HG02759 (cell line): ENCODE data around the gene SLC35F3.
"Not testable (repeated sequence)": the region's sequence is repeated elsewhere in the genome, so short reads cannot be mapped to it uniquely, and the experiment has no call there.

Experiments
- ATAC-seq: cut with Tn5 transposase; IDR thresholded peaks from one replicate; pipeline ENCODE4 v1.9.1; 2021; ENCODE audit warnings: mild to moderate bottlenecking, moderate library complexity; ENCODE audit not compliant: unreplicated experiment

The SLC35F3 gene

DNA sequence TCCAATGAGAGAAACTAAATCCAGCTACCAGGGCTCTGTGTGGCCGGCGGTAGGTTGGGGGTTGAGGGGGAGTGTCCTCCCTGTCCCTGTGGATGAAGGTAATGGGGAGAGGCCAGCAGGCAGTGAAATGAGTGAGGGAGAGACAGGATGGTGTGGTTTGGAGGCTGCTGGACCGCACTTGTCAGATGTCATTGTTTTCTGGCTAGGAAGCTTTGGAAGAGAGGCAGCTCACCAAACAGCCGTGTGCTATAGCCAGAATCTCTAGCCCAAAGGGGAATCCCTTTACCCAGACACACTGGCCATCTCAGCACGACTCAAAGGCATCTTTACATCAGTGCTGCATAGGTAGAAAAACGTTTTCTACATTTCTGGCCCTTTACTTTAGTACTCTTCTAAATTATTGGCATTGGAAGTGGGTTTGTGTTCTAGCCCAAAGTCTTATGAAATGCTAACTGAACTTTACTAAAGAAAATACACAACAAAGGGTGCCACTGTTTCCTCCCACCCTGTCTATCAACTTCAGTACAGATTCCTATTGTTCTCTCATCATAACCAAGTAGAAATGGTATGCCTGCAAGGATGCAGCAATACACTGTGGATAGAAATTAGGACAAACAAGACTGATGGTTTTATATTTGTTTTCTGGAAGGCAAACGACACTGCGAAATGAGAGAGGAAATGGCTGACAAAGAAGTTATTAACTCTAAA lies 372.8 kb downstream of the SLC35F3 start:
- ATAC-seq, result no peak

DNA sequence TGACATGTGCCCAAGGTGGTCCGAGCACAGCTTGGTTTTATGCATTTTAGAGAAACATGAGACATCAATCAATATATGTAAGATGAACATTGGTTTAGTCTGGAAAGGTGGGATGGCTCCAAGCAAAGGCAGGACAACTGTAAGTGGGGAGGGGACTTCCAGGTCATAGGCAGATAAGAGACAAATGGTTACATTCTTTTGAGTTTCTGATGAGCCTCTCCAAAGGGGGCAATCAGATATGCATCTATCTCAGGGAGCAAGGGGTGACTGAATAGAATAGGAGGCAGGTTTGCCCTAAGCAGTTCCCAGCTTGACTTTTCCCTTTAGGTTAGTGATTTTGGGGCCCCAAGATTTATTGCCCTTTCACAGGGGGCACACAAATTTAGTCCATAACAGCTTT lies 374.5 kb downstream of the SLC35F3 start:
- no peak for ATAC-seq

DNA sequence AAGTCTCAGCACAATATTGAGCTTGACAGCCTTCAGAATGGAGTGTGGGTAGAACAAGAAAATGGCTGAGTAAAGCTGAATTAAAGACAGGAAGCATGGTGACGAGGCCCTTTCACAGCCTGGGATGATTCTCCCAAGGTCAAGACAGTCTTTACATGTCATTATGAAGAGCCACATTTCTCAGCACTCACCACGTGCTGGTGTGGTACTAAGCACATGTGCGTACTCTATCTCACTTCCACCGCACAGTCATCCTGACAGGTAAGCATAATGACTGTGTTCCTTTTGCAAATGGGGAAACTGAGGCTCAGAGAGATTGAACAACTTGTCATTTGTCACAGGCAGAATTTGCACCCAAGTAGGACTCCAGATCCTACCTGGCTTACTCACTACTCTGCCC lies 376.0 kb downstream of the SLC35F3 start:
- no peak for ATAC-seq

DNA sequence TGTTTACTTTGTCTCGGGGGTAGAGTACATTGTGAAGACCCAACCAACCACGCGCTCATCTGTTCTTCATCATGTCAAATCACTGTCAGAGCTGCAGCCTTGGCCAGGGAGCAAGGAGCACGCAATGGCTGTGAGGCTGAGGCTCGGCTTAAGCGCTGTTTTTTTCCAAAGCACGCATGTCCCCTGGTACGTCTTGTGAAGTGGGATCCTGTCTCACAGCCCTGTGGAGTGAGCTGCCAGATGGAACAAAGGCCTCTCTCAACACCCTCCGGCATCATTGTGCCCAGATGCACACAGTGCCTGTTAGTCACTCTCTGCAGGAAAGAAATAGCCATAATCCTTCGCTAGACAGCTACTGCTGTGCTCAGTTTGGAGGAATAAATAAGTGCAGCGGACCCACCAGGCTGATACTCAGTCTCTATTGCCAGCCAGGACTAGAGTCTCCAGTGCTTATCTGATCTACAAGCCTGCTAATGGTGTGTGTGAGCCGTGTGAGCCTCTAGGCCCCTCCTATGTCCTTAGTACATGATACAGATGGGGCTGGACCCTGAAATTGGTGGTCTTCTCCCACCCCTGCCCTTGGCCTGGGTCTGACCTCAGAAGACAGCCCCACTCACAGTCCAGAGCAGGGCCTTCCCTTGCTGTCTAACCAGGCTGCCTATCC lies 377.5 kb downstream of the SLC35F3 start:
- no peak for ATAC-seq

DNA sequence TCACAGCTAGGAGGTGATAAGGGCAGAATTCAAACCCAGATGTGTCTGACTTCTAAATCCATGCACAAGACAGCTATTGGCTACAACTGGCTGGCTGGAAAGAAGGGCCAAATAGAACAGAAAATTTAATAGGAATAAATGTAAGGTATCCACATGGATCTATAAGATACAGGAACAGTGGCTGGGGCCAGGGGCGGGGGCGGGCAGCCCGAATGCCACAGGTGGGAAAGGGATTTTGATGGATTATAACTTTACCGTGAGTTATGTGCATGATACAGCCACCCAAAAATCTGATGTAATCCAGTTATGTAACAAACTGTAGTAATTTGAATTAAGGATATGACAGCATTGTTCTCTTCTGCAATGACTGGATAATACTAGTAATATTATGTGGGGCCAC lies 381.7 kb downstream of the SLC35F3 start:
- ATAC-seq, result no peak

DNA sequence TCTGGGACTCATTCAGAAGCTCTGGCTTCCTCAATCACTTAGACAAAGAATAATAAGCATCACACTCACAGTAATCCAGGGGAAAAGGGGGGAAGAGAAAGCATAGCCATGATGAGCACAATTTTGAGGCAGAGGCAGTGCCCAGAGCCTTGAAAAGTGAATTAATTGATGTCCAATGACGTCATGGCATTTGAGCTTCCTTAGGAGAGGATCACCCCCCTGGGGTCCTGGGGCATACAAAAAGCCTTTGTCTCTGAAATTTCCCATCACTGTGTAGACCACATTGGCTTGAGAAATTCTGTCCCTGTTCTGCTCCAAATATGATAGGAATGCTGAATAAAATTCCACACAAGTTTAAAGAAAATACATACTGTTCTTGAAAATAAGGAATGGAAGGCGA lies 384.5 kb downstream of the SLC35F3 start:
- no peak for ATAC-seq

DNA sequence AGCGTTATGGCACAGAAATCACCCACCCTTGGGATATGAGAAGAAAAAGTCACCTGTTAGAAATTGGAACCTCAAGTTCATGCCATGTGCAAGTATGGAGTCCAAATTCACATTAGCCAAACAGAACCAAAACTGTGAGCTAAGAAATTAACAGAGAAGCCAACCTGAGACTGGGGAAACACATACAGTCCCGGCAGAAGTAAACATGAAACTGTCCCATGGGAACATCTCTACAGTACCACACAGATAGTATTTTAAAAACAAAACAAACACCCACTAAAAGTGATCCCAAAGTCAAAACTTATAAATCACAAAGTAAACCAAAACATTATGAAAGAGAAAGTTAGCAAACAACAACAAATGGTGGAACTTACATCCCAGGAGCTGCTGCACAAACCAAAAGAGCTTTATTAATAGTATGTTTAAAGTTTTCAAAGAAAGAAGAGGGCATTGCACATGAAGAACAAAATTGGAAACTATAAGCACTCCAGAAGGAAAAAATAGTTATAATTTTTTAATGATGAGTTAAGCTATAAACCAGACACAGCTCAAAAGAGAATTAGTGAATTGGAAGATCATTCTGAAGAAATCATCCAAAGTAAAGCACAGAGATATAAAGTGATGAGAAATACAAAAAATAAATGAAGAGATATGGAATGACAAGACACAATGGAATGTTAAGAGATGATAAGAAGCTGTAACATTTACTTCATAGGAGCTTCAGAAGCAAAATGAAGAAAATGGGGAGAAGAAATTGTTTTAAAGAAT lies 385.2 kb downstream of the SLC35F3 start:
- ATAC-seq, result no peak

DNA sequence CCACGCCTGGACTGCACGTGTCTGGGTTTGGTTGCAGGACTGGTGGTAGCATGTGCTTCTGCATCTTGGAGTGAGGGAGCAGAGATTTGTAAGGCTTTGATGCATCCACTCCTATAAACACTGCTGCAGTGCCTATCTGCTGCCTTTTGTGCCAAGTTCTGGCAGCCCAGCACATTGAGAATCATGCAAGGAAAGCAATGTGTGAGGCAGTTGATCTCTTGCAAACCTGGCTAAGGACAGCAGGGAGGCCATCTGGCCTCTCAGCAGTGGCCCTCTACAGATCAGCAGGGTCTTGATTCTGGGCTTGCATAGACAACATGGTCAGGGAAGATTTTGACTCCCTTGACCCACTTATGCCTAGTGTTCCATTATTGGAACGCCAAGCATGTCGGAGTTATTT lies 387.5 kb downstream of the SLC35F3 start:
- no peak for ATAC-seq

DNA sequence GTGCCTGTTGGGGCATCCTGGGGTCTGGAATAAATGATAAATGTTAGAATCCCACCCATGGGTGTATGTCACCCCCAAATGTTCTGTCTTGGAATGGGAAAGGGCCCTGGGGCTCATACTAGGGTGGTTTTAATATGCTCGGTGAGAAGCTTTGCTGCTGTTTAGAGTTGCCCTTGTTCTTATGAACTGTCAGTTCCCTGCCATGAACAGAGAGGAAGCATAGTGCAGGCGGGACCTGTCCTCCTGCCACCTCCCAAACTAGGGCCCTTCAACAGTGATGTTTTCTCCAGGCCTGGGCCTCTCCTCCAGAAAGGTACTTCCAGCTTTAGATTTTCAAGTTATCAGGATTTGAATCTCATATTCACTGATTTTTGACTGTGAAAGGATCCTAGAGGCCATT lies 388.1 kb downstream of the SLC35F3 start:
- ATAC-seq, result no peak

DNA sequence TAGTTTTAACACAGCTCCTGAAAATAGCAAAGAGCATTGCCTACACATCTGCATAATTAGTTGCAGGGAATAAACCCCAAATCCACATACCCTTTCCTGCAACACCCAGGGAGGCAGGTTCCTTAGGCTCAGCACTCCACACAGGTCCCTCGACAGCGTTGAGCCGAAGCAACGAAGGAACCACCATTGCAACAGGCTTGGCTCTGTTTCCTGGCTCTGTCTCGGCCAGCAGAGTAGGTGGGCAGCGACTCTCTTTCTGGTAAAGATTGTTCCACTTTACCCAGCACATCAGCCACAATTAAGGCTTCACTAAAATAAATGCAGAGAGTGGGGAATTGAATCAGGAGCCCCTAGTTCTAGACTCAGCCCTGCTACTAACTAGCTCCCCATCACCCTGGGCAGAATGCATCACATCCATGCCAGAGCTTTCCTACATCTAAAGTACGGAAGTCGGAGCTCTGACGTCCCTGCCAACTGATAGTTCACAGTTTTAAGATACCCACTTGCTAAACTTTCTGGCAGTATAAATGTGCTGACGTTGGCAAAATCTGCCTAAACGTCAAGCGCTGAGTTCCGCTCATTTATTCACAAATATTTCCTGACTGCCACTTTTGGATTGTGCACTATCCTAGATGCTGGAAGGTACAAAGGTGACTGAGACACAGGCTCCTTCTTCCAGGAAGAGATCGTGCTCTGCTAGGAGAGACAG lies 389.8 kb downstream of the SLC35F3 start:
- no peak for ATAC-seq

DNA sequence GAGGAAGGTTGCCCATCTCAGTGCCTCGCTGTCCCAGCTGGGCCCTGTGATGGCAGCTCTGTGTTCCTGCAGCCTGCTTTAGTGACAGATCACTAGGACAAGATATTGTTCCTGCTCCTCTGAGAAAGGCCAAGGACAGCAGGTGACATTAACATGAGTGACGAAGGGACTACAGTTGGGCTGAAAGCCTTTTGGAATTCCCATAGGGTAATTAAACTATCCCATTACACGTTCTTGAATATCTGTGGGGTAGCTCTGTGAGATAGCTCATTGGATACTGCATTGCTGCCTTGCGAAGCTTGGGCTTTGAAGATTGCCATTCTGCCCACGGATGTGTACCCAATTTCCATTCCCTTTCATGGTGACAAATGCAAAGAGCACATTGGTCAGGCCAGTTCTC lies 390.6 kb downstream of the SLC35F3 start:
- ATAC-seq, result no peak

DNA sequence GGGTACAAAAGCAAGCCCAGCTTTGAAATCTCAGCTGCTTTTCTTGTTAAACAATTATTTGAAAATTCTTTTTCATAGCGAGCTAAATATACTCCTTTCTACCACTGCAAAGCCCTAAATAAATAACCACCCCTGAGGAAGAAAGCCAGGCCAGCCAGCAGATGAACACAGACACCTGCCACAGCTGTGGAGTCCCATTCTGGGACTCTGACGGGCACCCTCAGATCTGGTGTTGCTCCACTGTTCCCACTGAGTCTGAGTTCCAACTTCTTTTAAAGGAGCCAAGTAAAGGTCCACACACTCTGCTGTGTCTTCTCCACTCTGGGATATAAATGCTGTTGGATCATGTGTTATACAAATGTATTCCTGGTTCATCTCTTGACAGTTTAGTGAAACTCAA lies 391.1 kb downstream of the SLC35F3 start:
- ATAC-seq, result no peak

DNA sequence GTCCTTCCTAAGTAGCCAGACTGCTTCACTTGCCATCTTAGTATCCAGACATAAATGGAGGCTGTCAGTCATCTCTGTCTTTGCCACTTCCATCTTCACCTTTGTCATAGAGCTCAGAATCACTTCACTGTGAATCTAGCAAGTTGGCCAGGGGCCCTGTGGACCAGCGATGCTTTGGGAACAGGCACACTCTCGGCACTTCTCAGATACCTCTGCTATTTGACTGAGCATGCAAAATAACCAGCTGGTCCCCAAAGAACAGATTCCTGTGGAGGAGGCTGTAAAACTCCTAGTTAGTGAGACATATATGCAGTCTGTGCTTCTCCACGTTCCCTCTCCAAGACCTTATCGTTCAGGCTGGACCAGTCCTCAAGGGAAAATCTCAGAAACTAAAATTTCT lies 392.0 kb downstream of the SLC35F3 start:
- ATAC-seq, result no peak

DNA sequence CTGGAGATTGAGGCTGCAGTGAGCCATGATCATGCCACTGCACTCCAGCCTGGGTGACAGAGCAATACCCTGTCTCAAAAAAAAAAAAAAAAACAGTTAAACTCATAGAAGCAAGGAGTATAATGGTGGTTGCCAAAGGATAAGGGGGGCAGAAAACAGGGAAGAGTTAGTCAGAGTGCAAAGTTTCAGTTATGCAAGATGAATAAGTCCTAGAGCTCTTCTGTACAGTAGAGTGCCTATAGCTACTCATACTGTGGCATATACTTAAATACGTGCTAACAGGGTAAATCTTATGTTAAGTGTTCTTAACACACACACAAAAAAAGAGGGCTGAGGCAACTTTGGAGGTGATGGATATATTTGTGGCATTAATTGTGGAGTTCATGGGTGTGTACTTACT lies 393.2 kb downstream of the SLC35F3 start:
- ATAC-seq, result no peak

DNA sequence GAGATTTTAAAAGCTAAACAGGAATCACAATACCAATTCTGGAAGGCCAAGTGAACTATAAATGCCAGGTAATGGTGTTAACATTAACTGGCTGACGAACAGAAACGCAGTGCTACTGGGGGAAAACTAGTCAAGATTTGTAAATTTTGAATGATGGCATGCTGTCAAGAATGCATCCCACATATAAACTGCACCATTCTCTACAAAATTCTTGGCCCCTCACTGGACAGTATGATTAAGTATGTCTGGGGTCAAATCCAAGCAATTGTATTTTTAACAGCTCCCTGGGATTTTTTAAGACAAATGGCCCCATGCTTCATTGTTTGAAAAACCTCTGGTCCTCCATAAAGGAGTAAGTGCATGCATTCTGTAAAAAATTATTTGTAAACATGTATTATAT lies 395.6 kb downstream of the SLC35F3 start:
- ATAC-seq, result no peak

DNA sequence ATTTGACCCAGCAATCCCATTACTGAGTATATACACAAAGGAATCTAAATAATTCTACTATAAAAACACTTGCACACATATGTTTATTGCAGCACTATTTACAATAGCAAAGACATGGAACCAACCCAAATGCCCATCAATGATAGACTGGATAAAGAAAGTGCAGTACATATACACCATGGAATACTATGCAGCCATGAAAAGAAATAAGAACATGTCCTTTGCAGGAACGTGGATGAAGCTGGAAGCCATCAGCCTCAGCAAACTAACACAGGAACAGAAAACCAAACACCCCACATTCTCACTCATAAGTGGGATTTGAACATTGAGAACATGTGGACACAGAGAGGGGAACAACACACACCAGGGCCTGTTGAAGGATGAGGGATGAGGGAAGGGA lies 397.2 kb downstream of the SLC35F3 start:
- not testable (repeated sequence) for ATAC-seq

DNA sequence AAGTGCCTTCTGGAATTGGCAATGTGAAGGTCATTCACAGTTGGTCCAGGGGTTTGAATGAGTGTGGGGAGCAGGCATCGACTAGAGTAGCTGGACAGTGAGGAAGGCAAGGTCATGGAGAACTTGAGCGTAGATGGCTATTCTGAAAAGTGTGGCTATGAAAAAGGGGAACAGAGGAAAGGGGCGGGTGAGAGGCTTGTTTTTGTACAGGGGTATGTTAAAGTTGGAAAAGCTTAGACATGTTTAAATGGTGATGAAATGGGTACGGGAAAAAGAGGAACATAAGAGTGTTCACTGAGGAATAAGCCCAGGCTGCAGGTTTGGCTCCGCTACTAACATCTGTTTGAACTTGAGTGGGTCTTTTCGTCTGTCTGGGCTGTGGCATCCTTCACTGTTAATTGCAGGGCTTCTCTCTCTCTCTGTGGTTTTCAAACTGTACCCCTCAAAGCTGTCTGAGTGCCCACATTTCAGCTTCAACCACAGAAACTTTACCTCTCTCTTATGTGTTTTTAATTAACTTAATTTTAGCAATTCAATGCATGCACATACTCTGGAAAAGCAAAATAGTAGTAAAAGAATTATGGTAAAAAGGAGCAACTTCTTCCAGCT lies 398.0 kb downstream of the SLC35F3 start:
- ATAC-seq, result no peak

DNA sequence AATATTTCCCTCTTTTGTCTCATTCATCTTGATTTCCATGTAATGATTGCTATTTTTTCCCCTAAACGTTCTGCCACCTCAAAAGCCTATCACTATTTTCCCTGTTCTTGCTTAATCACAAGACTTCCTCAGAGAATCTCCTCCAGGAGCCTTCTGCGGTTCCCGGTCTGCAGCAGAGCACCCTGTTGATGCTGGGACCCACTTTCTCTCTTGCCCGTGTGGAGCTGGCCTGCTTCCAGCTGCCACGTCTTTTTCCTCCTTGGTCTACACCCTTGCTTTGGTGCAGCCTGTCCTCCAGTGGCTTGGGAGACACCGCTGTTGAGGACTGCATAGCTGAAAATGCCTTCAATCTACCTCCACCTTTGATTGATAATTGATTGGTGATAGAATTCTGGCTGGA lies 398.8 kb downstream of the SLC35F3 start:
- no peak for ATAC-seq

DNA sequence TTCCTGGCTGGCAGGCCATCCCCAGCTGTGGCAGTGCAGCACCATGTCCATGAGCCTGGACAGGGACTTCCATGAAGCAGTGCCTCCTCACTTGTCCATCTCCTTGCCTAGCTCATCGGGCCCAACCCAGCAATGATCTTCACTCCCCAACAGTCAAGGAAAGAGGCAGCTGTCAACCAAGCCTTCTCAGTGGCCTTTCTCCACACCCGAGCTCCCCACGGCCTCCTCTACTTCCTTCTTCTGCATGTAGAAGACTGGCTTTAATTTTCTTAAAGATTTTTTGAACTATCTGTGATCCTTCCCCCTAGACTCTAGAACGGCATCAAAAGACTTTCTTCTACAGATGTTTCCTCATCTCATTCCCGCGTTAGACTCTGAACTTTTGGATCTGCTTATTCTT lies 403.2 kb downstream of the SLC35F3 start:
- ATAC-seq, result no peak

DNA sequence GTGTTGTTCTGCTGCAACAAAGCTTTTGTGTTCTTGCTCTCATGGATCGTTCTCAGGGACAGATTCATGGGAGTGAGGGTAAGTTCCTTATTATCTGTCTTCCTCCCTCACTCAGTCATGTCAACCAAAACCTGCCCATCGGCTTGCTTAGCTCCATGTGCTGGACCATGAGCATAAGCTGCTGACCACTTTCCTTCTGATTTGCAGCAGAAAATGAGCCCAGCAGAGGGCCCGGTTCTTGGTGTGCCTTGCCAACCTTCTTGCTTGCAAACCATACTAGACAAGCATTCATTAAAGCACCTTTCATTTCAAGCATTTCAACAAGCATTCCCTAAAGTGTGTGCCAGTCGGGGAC lies 404.7 kb downstream of the SLC35F3 start:
- no peak for ATAC-seq
